Common myeloid progenitor, CD34-positive (primary cell): ENCODE measurements around the gene MYCBPAP.

ENCODE experiments used
- CTCF ChIA-PET: fragments of 350-600 bp; sonication (Branson Sonifier 250); formaldehyde crosslinking; loops from one replicate; lab custom pipeline; 2021; ENCODE audit warnings: antibody characterized with exemption; lab: Charles Lee
- POLR2A ChIA-PET: fragments of 350-600 bp; sonication (Branson Sonifier 250); formaldehyde crosslinking; loops from one replicate; lab custom pipeline; 2021; ENCODE audit warnings: antibody characterized with exemption; lab: Charles Lee
- DNase-seq, 3 donors: peaks; one replicate each; pipeline versions ENCODE4 v3.0.0 to v3.0.0-alpha.2; 2013
- H3K27ac ChIP-seq, 2 experiments: 1 replicate in 1 of 2; 2 replicates in 1 of 2; pipeline ENCODE4 v1.7.0; 2013; ENCODE audit warnings: inconsistent platforms in 2 of 2, low read length in 2 of 2, mild to moderate bottlenecking in 2 of 2, low read depth in 1 of 2, moderate library complexity in 1 of 2; ENCODE audit not compliant: severe bottlenecking in 2 of 2, insufficient read depth in 1 of 2, poor library complexity in 1 of 2
- H3K27me3 ChIP-seq, 5 experiments: replicated peaks in 2 of 5; 1 replicate in 3 of 5; 2 replicates in 2 of 5; pipeline versions ENCODE4 v1.6.1 to v1.7.0; 2013; ENCODE audit warnings: low read length in 4 of 5, mild to moderate bottlenecking in 2 of 5, moderate library complexity in 2 of 5, inconsistent platforms in 1 of 5; ENCODE audit not compliant: insufficient read depth in 5 of 5, control insufficient read depth in 4 of 5
- H3K36me3 ChIP-seq, 4 experiments: 1 replicate in 2 of 4; 2 replicates in 2 of 4; pipeline versions ENCODE4 v1.6.1 to v1.7.0; 2013; ENCODE audit warnings: low read length in 3 of 4, control low read depth in 1 of 4, mild to moderate bottlenecking in 1 of 4; ENCODE audit not compliant: control insufficient read depth in 4 of 4, insufficient read depth in 4 of 4
- H3K4me1 ChIP-seq, 4 experiments: 1 replicate in 3 of 4; 2 replicates in 1 of 4; pipeline versions ENCODE4 v1.6.1 to v1.7.1; 2013; ENCODE audit warnings: low read length in 3 of 4, mild to moderate bottlenecking in 3 of 4, control low read depth in 1 of 4, inconsistent platforms in 1 of 4, moderate library complexity in 1 of 4; ENCODE audit not compliant: control insufficient read depth in 4 of 4, insufficient read depth in 4 of 4; ENCODE audit errors: control extremely low read depth in 1 of 4
- H3K4me3 ChIP-seq, 7 experiments: 1 replicate in 4 of 7; 2 replicates in 3 of 7; pipeline versions ENCODE4 v1.5.1 to v1.7.0; 2013; ENCODE audit warnings: mild to moderate bottlenecking in 7 of 7, low read length in 6 of 7, moderate library complexity in 6 of 7, inconsistent platforms in 2 of 7, low read depth in 2 of 7, control low read depth in 1 of 7; ENCODE audit not compliant: insufficient read depth in 4 of 7, control insufficient read depth in 1 of 7; ENCODE audit errors: extremely low read depth in 1 of 7
- H3K9me3 ChIP-seq, 5 experiments: 1 replicate in 4 of 5; 2 replicates in 1 of 5; pipeline versions ENCODE4 v1.6.1 to v1.7.1; 2013; ENCODE audit warnings: low read length in 4 of 5, mild to moderate bottlenecking in 2 of 5, inconsistent platforms in 1 of 5, low read depth in 1 of 5, moderate library complexity in 1 of 5; ENCODE audit not compliant: control insufficient read depth in 4 of 5, insufficient read depth in 2 of 5; ENCODE audit errors: control extremely low read depth in 1 of 5
- WGBS: methylation state at CpG from one replicate; pipeline ENCODE4 v1.1.5; 2013; ENCODE audit not compliant: insufficient coverage; 5-methylcytosine and 5-hydroxymethylcytosine counted together

MYCBPAP gene

GRCh38 chr17:50560185-50560824 is 52.1 kb downstream of the MYCBPAP start, which contains the start of gene CACNA1G:
CACNA1G (plus strand) TSS chr17:50560715; CDS start chr17:50561460, 745 bp downstream.
- under 1% methylated on average over 43 of the region's 56 CpGs for WGBS
- Histone ChIP-seq H3K36me3 (peaks cover 0 to 8% (median 4%) of the 10 kb centered on the region in 4 experiments), H3K9me3 (no peaks in the 10 kb centered on the region), H3K4me3 (peak within 1 kb of the TSS in 6 of 7 experiments; percentile 28 to 72 (median 47)), H3K27me3 (peaks cover 0 to 83% (median 39%) of the 10 kb centered on the region in 5 experiments), H3K27ac (no peak within 1 kb of the TSS), H3K4me1 (peaks cover 0 to 44% (median 38%) of the 10 kb centered on the region in 4 experiments)
- ChIA-PET CTCF (interaction anchor here (1.0 to 3.7 kb wide), 9 partner anchors 10 to 79 kb away, joined by 3 to 21 read pairs (median 4); partner anchors contain the start of gene SPATA20), POLR2A (interaction anchor here (1.1 kb wide), 1 partner anchor 28 kb away, joined by 3 read pairs; no protein-coding TSS in a partner anchor)
- peak; percentile 82 to 89 (median 86) for DNase-seq

- Histone ChIP-seq H3K9me3 (no peaks in the 10 kb centered on the region), H3K27ac (no peak overlapping the region), H3K27me3 (peaks cover 0 to 92% (median 40%) of the 10 kb centered on the region in 5 experiments), H3K4me3 (peak overlapping the region in 6 of 7 experiments; percentile 28 to 66 (median 47)), H3K36me3 (peaks cover 0 to under 1% (median 0%) of the 10 kb centered on the region in 4 experiments), H3K4me1 (peaks cover 0 to 47% (median 38%) of the 10 kb centered on the region in 4 experiments)
- WGBS: under 1% methylated on average over 70 of the region's 88 CpGs
- CTCF ChIA-PET: interaction anchor here (0.8 to 3.7 kb wide), 8 partner anchors 10 to 79 kb away, joined by 3 to 27 read pairs (median 6); no protein-coding TSS in a partner anchor
- POLR2A ChIA-PET: interaction anchor here (1.1 kb wide), 1 partner anchor 27 kb away, joined by 3 read pairs; no protein-coding TSS in a partner anchor
- DNase-seq: peak in 1 of 3 donors; percentile 29
These were observed 52.9 kb downstream of the MYCBPAP start for GRCh38 chr17:50560931-50561745.

- CTCF ChIA-PET: interaction anchor here (0.8 to 3.7 kb wide), 8 partner anchors 10 to 90 kb away, joined by 3 to 27 read pairs (median 6); no protein-coding TSS in a partner anchor
- WGBS: 0% methylated on average over 4 of the region's 27 CpGs
These were observed 53.5 kb downstream of the MYCBPAP start for GRCh38 chr17:50561746-50562141.

GRCh38 chr17:50562242-50563091 is 54.2 kb downstream of the MYCBPAP start:
- WGBS: 5% methylated on average over 15 of the region's 22 CpGs
- DNase-seq: peak; percentile 14 to 55 (median 45)

More at GRCh38 chr17:50561746-50562141, 53.5 kb downstream of the MYCBPAP start:
- H3K27ac ChIP-seq: no peak overlapping the region
- H3K4me1 ChIP-seq: peaks cover 0 to 47% (median 38%) of the 10 kb centered on the region in 4 experiments
- no peaks in the 10 kb centered on the region for H3K36me3 ChIP-seq
- H3K9me3 ChIP-seq: no peaks in the 10 kb centered on the region
- POLR2A ChIA-PET: no interaction called here
- peaks cover 0 to 94% (median 43%) of the 10 kb centered on the region in 5 experiments for H3K27me3 ChIP-seq
- H3K4me3 ChIP-seq: peak overlapping the region in 1 of 7 experiments; percentile 16
- no peak for DNase-seq

GRCh38 chr17:50563092-50563511 is 54.9 kb downstream of the MYCBPAP start:
- H3K4me3 ChIP-seq: no peak overlapping the region
- no peaks in the 10 kb centered on the region for H3K36me3 ChIP-seq
- WGBS: 100% methylated on average over 1 of the region's 4 CpGs
- ChIA-PET POLR2A (interaction anchor here (0.6 kb wide), 1 partner anchor 62 kb away, joined by 4 read pairs; no protein-coding TSS in a partner anchor), CTCF (interaction anchor here (0.9 to 3.7 kb wide), 8 partner anchors 10 to 89 kb away, joined by 3 to 27 read pairs (median 7); no protein-coding TSS in a partner anchor)
- DNase-seq: peak in 1 of 3 donors; percentile 32
- peaks cover 0 to 94% (median 41%) of the 10 kb centered on the region in 5 experiments for H3K27me3 ChIP-seq
- H3K9me3 ChIP-seq: no peaks in the 10 kb centered on the region
- peaks cover 0 to 47% (median 38%) of the 10 kb centered on the region in 4 experiments for H3K4me1 ChIP-seq
- H3K27ac ChIP-seq: no peak overlapping the region

More at GRCh38 chr17:50562242-50563091, 54.2 kb downstream of the MYCBPAP start:
- H3K9me3 ChIP-seq: no peaks in the 10 kb centered on the region
- peaks cover 0 to 94% (median 43%) of the 10 kb centered on the region in 5 experiments for H3K27me3 ChIP-seq
- ChIA-PET POLR2A (interaction anchor here (0.6 kb wide), 1 partner anchor 61 kb away, joined by 4 read pairs; no protein-coding TSS in a partner anchor), CTCF (interaction anchor here (0.9 to 3.7 kb wide), 9 partner anchors 11 to 89 kb away, joined by 3 to 27 read pairs (median 4); no protein-coding TSS in a partner anchor)
- H3K27ac ChIP-seq: no peak overlapping the region
- peak overlapping the region in 2 of 7 experiments; percentile 3 to 16 for H3K4me3 ChIP-seq
- H3K4me1 ChIP-seq: peaks cover 0 to 47% (median 38%) of the 10 kb centered on the region in 4 experiments
- H3K36me3 ChIP-seq: no peaks in the 10 kb centered on the region

- H3K36me3 ChIP-seq: no peaks in the 10 kb centered on the region
- ChIA-PET CTCF (interaction anchor here (0.6 to 3.4 kb wide), 3 partner anchors 11 to 66 kb away, joined by 3 to 12 read pairs (median 10); no protein-coding TSS in a partner anchor), POLR2A (no interaction called here)
- H3K4me3 ChIP-seq: no peak overlapping the region
- no peaks in the 10 kb centered on the region for H3K9me3 ChIP-seq
- H3K4me1 ChIP-seq: peaks cover 0 to 32% (median 27%) of the 10 kb centered on the region in 4 experiments
- H3K27ac ChIP-seq: no peak overlapping the region
- peak; percentile 28 to 72 (median 63) for DNase-seq
- WGBS: 21% methylated on average over 10 of the region's 19 CpGs
- H3K27me3 ChIP-seq: peaks cover 0 to 77% (median 33%) of the 10 kb centered on the region in 5 experiments
These were observed 56.7 kb downstream of the MYCBPAP start for GRCh38 chr17:50564916-50565315.
